HG03196 (cell line): Measurements from ENCODE around the gene DERL2.

Source experiments
- ATAC-seq: cut with Tn5 transposase; IDR thresholded peaks from one replicate; pipeline ENCODE4 v1.9.1; 2021; ENCODE audit not compliant: unreplicated experiment

DERL2 gene

DNA sequence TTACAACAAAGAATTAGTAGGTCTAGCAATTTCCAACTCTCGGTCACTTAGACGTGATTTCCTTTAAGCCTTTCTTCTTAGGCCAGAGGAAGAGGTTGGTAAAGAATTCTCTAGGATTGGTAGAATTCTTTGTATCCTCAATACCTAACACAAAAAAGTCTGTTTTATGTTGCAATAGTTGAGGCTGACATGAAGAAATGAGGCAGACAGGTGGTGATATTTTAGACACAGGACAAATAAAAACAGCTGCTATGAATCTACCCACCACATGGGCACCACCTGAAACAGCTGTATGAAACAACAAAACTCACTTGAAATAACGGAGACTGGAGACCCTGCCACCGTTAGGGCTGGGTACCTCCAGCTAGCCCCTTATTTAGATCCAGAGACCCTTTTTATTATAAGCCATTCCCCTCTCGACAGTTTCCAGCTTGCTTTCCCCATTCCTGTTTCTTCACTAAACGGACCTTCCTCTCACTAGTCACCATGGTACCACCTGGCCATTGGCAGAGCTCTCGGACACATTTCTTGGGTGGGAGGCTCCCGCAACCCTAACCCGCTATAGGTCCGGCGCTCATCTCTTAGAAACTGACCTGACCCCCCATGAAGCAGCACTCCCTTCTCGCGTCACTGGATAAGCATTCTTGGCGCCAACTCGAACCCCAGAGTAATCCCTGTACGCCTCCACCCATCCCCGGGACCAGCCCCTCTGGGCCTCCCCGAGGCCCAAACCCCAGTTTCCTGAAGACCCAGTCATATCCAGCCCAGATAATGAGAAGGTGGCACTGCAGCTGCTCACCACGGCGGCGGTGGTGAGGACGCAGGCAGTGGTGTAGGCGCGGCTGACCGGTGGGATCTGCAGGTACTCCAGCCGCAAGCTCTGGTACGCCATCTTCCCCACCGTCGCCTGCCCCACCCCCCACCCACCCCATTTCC lies at the start of gene DERL2:
DERL2 (minus strand) TSS at position 909 of the 936 bp plus-strand sequence; CDS start at position 892, 17 bp downstream.
- peak; percentile 28 for ATAC-seq

DNA sequence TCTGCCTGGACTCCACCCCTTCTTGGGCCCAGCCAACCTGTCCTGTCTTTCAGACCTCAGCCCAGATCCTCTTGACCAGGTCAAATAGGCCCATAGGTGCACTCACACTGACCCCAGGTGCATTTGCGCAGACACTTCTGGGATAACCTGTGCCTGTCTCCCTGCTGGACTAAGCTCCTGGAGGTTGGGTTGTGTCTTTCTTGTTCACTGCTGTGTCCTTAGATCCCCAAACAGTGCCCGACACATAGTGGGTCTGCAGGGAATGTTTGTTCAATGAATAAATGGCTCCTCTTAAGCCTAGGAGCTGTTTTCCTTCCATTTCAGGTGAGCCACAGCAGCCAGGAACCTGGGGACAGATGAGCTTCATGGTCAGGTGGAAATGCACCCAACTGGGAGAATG lies 49.5 kb upstream of the DERL2 start:
- no peak for ATAC-seq

DNA sequence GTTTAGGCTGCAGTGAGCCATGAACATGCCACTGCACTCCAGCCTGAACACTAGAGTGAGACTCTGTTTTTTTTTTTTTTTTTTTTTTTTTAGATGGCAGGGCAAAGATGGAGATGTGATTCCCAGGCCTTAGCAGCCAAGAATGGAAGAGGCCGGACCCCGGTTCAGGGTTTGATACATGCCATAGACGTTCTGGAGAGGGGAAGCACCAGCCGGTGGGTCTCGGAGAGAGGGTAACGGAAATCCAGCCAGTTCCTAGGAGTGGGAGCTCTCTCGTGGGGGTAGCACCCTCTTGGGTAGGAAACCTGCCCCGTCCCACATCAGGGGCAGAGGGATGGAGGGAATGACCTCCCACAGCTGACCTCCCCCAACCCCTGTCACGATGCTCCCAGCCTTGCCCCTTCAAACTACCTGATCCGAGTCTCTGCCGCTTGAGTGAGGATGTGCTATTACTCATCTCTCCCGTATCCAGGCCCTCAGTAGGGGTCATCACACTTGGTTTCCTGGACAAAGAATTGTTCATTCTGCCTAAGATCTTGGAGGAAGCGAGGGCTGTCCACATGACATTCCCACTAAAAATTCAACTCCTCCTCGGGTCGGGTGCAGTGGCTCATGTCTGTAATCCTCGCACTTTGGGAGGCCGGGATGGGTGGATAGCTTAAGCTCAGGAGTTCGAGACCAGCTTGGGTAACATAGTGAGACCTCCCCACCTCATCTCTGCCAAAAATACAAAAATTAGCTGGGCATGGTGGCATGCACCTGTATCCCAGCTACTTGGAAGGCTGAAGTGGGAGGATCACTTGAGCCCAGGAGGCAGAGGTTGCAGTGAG lies 47.7 kb upstream of the DERL2 start:
- ATAC-seq, result no peak

DNA sequence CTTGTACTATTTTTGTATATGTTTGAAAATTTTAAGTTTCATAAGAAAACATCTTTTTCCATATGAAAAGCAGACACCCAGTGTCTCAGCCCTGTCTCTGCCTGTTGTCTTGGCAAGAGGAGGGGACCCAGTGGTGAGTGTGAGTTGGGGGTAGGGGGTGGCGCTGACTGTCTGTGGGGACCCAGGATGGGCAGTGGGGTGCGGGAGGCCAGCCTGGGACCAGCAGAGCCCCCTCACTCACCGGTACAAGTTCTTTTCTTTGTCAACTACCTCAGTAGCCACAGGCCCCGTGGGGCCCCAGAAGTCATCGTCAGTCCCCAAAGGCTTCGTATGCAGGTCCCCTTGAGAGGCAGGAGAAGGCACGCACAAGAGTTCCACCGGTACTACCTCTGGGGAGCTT lies 46.6 kb upstream of the DERL2 start:
- no peak for ATAC-seq

DNA sequence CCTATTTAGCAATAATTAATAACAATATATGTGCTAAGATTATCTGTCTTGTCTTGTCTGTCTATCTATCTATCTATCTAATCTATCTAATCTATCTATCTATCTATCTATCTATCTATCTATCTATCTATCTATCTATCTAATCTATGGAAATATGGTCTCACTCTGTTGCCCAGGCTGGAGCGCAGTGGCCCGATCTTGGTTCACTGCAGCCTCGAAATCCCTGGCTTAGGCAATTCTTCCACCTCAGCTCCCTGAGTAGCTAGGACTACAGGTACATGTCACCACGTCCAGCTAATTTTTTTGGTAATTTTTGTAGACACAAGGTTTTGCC lies 45.1 kb upstream of the DERL2 start:
- ATAC-seq, result no peak

DNA sequence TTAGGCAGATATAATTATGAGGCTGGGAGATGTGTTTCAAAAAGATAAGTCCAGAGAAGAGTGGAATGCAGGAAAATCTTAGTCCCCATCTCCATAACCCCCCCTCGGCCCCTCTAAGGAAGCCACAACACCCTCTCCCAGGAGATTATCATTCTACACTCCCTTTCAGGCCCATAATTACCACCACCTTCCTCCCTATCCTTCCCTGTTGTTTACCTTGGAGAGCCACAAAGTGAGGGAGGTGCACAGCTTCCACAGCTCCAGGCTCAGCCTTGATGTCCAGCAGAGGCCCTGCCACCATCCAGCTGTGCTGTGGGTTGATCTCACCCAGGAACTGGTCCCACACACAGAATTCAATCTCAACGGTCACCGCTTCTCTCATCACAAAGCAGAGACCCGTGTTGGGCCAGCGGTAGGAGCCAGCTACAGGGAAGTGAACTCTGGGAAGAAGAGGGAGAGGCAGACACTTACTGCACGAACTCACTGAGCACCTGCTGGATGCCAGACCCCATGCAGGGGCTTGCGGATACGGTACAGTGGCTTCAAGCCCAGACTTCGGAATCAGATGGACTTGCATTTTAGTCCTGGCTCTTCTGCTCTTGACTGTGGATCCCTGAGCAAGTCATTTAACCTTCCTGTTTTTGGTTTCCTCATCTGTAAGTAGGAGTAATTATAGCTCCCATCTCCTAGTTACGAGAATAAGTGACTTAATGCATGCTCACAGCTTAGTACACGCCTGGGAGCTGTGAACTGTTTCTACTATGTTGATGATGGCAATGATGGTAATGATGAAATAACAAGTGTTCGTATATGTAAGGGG lies 44.5 kb upstream of the DERL2 start:
- ATAC-seq, result no peak

DNA sequence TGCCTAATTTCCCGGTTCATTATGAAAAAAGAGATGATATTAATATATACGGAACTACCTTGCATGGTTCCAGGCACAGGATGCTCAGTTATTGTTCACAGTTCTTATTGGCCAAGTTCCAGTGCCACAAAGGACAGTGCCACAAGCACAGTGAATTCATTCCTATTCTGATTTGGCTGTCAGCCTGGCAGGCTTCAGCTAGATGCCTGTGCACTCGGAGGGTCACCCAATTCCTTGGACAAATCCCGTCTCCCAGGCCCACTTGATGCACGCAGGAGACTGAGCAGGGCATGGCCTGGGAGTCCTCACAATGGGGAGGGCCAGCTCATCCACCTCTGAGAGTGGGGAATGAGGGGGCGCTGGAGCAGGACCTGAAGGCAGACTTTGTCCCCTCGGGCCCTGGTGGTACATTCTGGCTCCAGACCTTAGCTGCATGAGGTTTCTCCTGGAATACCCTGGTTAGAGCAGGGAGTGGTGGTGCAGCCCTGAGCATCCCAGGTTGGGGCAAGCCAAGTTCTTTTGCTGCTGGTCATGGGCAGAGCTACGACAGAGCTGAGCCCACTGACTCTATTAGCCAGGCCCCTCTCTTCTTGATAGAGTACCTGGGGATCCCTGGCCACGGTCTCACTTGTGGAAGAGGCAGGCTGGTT lies 41.7 kb upstream of the DERL2 start:
- no peak for ATAC-seq

DNA sequence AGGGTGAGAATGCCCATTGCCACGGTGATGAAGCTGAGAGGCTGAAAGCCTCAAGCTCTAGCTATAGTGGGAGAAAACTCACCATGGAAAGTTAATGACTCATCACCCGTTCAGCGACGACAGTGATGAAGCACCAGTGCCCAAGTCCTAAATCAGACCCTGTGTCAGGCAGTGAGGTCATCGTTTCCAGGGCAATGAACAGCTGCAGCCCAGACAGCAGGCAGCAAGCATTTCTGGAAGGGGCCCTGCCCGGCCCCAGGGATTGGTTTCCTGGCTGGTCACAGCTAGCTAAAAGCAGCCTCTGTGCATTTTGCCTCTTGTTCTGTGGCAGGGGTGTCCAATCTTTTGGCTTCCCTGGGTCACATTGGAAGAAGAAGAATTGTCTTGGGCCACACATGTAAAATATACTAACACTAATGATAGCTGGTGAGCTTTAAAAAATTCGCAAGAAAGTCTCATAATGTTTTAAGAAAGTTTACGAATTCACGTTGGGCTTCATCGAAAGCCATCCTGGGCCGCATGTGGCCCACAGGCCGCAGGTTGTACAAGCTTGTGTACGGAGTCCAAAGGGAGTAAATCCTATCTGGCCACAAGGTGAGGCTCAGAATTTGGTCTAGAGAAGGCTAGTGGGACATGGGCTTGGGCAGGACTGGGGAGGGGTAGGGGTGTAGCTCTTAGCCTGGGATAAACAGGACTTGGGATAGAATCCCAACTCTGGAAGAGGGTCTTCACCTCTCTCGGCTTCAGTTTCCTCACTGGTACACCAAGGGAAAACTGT lies 41.0 kb upstream of the DERL2 start:
- ATAC-seq, result no peak

DNA sequence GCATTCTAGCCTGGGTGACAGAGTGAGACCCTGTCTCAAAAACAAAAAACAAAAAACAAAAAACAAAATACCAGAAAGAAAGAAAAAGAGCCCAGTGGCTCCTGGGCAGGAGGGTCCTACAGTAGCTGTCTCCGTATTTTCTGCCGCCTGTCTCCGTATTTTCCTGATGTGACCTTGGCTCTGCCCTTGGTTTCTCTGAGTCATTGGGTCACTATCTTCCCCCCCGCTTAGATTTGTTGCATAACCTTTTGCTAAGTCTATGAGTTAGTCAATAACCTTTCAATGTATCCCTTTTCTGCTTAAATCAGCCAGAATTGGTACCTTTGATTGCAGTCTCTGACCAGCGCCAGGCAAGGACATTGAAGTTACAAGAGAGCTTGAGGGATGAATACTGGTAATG lies 37.3 kb upstream of the DERL2 start:
- ATAC-seq, result no peak

DNA sequence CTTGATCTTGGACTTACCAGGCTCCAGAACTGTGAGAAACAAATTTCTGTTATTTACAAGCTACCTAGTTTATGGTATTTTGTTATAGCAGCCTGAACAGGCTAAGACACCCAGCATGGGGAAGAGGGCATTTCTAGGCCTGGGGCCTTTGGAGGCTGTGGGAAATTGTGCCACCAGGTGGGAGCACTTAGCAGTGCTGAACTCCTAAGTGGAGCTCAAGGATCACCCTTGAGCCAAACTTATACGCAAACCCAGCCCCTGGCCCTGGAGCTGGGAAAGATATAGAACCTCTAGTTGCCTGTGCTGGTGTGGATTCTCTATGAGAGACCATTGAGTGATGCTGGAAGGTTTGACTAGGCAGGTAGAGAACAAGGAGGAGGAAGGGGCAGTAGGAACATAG lies 36.5 kb upstream of the DERL2 start:
- no peak for ATAC-seq

DNA sequence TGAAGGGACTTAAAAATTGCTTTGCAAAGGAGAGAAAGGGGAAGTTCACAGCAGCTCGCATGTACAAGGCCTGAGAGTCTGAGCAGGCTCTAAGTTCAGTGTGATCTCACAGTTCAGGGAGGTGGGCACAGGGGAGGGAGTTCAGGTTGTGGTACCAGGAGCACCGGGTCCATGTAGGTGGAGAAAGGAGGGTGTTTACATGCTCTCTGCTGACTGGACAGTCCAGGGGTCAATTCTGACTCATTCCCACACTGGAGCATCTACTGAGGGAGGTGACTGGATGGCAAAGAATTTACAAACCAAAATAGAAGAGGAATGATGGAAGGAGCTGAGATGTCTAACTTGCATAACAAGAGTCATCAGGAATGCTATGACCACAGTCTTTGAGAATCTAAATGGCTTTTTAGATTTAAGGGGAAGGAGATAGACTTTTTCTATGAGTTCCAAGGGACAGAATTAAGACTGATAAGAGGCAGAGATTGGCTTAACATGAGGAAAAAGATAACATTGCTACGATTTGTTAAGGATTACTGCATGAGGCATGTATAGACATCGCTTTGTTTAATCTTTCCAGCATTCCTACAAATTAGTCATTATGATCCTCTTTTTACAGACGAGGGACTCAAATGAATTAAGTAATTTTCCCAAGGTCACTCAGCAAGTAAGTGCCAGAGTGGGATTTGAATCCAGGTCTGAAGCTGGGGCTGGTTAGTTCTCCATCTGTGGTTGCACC lies 30.2 kb upstream of the DERL2 start:
- ATAC-seq, result no peak

DNA sequence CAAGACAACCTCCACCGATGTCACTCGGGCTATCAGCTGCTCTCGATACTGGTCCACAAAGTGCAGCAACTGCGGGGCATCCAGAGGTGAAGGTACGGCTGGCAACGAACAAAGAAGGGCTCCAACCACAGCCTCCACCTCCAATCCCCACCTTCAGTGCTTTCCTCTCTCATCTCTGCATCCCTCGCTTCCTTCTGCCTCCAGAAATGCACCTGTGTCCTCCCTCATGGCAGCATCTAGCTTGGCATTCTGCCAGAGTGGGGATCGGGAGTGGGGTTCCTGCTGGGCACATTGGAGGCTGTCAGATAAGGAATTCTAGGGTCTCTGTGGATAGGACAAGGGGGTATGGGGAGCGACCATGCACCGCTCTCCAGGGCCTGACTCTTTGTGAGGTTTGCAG lies 29.0 kb upstream of the DERL2 start:
- ATAC-seq, result no peak

DNA sequence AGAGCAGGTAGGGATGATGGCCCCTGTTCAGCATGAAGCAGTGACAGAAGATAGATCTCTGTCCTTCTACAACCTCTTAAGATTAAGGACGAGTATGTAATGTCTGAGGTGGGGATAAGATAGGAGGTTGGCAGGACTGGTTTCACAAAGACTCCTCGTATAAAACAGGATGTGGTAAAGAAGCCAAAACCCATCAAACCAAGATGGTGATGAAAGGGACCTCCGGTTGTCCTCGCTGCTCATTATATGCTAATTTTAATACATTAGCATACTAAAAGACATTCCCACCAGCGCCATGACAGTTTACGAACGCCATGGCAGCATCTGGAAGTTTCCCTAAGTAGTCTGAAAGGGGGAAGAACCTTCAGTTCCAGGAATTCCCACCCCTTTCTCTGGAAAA lies 27.6 kb upstream of the DERL2 start:
- no peak for ATAC-seq

DNA sequence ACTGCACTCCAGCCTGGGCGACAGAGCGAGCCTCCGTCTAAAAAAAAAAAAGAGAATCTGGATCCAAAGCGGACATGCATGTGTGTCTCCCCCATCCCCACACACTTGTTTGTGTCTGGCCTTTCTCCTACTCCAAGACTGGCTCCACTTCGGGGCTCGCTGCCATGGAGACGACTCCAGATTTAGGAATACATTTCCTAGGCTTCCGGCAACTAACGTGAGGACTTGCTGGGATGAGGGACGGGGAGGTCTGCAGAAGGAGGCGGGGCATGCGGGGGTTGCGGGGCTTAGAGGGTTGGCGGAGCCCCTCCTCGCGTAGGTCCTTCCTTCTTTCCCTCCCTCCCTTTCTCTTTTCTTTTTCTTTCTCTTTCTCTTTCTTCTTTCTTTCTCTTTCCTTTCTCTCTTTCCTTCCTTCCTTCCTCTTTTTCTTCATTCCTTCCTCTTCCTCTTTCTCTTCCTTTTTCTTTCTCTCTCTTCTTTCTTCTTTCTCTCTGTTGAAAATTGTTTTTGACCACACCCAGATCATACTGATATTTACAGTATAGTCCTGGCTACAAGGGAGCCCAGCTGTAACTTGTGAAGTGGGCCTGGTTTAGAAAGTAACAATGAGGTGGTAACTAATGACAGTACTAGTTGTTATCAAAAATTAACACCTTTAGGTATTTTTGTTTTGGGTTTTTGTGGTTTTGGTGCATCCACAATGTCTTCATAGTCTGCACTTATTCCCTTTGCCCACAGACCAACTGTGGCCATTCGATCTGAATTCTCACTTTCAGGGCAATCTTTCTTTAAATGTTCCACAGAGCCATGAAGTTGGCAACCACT lies 25.6 kb upstream of the DERL2 start:
- ATAC-seq, result no peak

DNA sequence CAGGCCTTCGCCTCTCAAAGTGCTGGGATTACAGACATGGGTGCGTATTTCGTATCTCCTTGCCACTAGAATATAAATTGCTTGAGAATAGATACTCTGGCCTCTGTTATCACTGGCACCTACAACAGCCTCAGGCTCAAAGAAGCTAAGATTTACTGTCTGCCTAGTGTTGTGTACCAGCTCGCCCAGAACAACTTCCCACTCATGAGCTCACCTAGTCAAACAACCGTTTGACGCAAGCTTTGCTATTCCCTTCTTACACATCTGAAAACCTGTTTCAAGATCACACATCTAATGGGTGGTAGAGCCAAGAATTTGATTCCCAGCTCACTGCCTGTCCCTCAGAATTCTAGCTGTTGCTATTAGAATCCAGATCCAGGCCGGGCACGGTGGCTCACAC lies 24.8 kb upstream of the DERL2 start:
- no peak for ATAC-seq

DNA sequence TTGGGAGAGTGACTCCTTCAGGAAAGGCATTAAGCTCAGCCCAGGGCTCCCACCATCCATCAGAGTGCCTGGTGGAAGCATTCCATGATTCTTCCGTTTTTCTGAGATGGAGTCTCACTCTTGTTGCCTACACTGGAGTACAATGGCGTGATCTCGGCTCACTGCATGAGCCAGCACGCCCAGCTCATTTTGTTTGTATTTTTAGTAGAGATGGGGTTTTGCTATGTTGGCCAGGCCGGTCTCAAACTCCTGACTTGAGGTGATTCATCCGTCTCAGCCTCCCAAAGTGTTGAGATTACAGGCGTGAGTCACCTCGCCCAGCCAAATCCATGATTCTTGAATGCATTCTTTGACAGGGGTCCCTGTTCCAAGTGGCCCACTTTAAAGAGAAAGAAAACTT lies 23.5 kb upstream of the DERL2 start:
- ATAC-seq, result no peak

DNA sequence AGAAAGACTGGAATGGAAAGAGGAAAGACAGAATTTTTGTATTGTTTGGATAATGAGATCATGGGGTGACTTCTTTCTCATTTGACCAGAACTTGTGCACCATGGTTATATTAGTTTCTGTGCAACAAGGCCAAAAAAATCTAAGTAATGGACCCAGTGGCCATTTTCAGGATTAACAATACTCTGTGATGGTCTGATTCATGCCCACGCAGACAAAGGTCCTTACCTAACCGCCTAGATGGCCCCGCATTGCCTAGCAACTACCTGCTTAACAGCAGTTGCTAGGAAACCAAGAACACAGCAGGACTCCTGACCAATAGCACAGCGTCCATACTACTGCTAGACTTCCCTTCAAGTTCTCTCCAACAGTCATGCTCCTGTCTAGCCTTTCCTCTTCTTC lies 22.8 kb upstream of the DERL2 start:
- no peak for ATAC-seq

DNA sequence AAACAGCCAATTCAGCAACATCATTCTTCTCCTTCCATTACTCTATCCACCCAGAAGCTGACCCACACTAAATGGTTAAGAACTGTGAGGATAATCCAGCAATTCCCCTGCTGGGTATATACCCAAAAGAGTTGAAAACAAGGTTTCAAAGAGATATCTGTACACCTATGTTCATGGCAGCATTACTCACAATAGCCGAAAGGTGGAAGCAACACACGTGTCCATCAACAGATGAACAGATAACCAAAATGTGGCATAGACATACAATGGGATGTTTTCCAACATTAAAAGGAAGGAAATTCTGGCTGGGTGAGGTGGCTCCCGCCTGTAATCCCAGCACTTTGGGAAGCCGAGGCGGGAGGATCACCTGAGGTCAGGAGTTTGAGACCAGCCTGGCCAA lies 20.3 kb upstream of the DERL2 start:
- no peak for ATAC-seq

DNA sequence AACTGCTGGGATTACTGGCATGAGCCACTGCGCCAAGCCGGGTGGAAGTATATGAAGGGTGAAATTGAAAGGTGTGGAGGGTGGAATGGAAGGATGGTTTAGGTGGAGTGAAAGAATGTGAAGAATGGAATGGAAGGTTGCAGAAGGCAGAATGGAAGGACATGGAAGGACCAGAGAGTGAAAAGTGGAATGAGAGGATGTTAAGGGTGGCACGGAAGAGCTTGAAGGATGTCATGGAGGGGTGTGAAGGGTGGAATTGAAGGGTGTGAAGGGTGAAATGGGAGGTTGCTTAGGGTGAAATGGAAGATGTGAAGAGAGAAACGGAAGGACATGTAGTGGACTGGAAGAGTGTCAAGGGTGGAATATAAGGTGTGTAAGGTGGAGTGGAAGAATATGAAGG lies 16.6 kb upstream of the DERL2 start:
- ATAC-seq, result no peak
